GM19324 (cell line): ENCODE results near the gene CDC40.

Experiments used
- ATAC-seq: cut with Tn5 transposase; IDR thresholded peaks from one replicate; pipeline ENCODE4 v1.9.1; 2021; ENCODE audit warnings: mild to moderate bottlenecking, moderate library complexity; ENCODE audit not compliant: unreplicated experiment, low FRiP score

Gene CDC40

GRCh38 chr6:110180228-110181008 lies at the start of gene CDC40:
CDC40 (plus strand) TSS chr6:110180427; CDS start chr6:110180445, 18 bp downstream.
- peak; percentile 68 for ATAC-seq

GRCh38 chr6:110137924-110138887 lies 42.0 kb upstream of the CDC40 start:
- no peak for ATAC-seq

DNA sequence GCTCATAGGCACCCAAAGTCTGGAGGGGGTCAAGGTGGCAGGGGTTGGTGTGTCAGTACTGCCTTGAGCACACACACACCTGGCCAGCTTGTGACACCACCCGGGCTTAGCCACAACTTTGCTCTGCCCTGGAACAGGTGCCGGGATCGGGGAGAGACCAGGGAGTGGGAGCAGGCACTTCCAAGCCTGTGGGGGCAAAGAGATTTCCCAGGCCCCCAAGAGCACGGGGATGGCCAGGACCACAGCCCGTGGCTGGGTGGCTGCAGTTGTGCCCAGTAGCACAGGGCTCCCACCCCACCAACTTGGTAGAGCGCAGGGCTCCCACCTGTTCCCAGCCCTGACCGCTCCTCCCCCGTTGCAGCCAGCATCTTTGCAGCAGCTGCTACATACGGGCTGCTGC lies 41.2 kb upstream of the CDC40 start:
- no peak for ATAC-seq

- no peak for ATAC-seq
Measured at GRCh38 chr6:110140650-110141049, 39.6 kb upstream of the CDC40 start.

- ATAC-seq: no peak
Measured at GRCh38 chr6:110147870-110148269, 32.4 kb upstream of the CDC40 start.

- ATAC-seq: no peak
Measured at GRCh38 chr6:110158479-110158878, 21.7 kb upstream of the CDC40 start.

DNA sequence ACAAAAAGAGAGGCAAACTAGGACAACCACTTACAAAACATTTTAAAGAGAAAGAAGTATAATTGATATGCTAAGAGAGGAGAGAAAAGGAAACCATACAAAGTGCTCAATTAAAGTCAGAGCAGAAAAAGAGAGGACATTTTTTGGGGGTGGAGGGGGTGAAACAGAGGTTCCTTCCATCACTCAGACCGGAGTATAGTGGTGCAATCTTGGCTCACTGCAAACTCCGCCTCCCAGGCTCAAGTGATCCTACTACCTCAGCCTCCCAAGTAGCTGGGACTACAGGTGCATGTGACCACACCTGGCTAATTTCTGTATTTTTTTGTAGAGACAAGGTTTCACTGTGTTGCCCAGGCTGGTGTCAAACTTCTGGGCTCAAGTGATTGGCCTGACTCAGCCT lies 10.1 kb upstream of the CDC40 start:
- ATAC-seq: no peak

- ATAC-seq: no peak
Measured at GRCh38 chr6:110173506-110174132, 6.6 kb upstream of the CDC40 start.

DNA sequence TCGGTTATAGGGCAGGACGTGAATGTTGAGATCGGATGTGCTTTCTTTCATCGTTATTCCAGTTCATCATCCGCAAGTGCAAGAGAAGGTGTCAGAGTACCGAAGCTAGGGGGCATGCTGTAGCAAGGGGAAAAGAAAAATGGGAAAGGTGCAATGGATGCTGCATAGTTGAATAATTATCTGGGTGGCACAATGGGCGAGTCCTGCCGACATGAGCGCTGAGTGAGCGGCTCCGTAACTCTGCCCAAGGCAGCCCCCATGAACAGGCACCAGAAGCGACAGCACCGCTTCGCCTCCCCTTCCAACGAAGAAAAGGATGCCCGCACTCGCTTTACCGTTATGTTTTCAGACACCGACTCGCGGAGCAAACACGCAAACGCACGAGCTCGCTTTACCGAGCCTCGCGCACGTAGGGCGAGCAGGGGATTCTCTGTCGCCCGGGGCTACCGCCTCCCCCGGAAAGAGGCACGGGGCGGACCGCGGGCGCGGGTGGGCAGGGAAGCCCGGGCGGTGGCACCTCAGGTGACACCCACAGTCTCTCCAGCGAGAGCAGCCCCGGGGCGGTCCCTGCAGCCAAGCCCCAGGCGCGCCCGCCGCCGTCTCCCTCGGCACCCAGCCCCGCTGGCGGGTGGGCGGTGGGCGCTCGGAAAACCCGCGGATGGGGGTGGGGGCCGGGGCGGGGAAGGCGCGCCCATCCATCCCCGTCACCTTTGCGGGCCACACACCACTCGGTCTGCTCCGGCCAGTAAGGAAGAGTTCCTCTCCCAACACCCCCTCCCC lies 1.4 kb upstream of the CDC40 start:
- ATAC-seq: peak; percentile 29

DNA sequence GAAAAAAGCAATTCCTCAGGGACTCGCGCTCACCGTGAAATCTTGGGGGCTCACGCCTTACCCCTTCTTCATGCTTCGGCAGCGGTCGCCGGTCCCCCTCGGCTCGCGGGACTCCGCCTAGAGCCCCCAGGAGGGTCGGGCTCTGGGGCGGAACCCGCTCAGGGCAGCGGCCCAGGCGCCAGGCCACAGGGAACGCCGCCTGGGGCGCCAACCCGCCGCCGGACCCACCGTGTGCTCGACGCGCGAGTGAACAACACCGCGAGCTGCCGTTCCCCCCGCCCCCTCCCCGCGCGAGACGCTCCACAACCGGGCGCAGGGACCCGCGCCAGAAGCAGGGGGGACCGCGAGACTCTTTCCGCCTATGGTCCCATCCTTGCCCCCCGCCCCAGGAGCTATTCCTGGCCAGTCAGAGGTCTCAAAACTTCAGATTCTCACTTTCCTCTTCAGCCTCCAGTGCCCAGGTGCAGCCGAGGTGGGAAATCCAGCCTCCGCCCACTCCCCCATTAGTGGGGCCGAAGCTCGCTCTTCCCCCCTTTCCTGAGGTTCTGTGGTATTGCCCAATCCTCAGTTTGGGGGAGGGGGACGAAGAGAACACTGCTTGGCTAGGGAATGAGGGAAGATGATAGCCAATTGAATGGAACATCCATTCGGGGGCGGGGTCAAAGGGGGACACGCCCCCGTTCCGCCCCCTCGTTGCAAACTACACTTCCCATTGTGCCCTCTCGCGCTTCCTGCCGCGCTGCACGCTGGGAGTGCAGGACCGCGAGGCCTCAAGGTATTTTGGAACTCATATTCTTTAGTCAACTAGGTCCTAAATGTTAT lies 610 bp upstream of the CDC40 start, which contains the start of gene WASF1:
Gene WASF1, minus strand, starts transcription at position 265 of the 822 bp plus-strand sequence. CDS start 52,069 bp downstream, outside the sequence.
- ATAC-seq: peak; percentile 93

DNA sequence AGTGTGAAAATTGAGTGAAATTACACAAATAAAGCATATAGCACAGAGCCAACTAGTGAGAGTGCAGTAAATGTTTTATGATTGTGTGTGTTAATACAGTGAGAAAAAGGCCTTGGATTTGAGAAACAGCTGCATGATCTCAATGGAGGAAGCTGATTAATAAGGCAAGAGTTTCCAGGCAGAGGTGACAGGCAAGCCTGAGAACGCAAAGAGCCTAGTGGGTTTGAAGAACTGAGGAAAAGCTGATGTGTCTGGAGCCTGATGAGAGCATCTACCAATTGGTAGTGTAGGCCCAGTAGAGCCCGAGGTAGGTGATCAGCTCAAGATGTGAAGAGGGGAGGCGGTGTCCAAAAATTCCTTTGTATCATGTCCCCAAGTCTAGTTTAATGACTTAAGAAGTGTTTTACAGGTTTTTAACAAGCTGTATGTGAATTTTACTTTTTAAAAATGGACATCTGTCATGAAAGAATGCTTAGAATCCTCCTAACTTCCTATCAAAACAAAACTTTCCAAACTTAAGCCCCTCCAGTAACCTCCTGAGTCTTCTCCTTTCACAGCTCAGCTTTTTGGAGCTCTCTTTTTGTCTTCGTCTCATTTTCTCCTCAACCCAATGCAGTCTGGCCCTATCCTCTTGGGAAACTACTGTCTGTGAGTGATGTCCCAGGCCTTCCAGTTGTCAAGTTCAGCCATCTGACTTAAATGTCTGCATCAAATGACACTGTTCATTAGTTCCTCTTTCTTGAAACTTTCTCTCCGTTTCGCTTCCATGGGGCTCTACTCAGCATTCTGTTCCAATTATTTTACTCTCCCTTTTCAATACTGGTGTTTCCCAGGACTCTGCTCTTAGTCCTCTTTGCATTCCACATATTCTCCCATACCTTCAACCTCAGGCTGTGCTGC lies 1.2 kb downstream of the CDC40 start:
- ATAC-seq: no peak

- ATAC-seq: no peak
Measured at GRCh38 chr6:110183292-110183885, 3.2 kb downstream of the CDC40 start.

- peak; percentile 42 for ATAC-seq
Measured at GRCh38 chr6:110185879-110186278, 5.7 kb downstream of the CDC40 start.

DNA sequence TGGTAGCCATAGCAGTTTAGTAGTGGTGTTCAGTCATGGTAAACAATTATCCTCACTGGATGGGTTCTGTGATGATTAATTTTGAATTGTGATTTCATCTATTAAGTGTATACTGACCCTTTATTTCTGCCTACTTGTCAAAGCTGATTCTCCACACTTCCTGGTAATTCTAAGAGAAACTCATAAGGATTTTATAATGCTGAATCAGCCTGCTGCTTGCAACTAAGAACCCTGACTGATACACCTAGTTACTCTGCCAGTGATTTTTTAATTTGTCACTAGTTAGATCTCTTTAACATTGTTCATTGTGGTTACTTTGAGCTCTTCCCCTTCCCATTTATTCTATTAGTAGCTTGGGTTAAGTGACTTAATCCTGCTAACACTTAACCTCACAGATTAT lies 8.6 kb downstream of the CDC40 start:
- no peak for ATAC-seq

DNA sequence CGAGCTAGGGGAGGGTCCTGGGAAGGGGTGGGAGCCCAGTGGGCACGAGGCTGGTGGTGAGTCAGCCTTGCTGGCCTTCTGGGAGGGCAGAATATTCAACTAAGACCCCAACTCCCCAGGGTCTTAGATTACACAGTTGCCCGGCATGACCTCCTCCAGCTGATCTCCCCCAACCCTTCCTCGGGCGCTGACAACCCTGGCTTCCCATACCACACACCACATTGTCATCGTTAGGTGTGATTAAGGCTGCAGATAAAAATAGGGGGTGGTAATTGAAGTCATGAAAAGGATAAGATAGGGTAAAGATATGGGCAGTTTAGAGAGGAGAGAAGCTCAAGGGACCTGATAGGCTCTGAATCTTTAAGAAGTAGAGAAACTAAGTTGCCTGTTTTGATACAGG lies 10.5 kb downstream of the CDC40 start:
- ATAC-seq: no peak

- no peak for ATAC-seq
Measured at GRCh38 chr6:110191477-110191876, 11.2 kb downstream of the CDC40 start.

DNA sequence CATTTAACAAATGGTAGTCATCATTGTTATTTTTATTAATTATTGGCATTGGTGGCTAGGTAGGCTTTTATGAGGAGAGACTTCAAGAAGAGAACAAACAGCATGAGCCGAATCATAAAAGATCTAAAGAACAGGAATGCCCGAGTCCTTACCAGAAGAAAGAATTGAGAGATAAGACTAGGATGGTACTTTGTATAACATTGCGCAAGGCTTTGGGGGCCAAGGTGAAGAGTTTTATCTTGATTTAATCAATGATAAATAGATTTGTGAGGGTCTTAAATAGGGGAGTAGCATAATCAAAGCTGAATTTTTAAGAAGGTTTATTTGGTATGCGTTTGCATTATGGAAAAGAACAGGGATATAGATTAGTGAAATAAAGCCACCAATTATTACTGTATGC lies 15.4 kb downstream of the CDC40 start:
- ATAC-seq: no peak

DNA sequence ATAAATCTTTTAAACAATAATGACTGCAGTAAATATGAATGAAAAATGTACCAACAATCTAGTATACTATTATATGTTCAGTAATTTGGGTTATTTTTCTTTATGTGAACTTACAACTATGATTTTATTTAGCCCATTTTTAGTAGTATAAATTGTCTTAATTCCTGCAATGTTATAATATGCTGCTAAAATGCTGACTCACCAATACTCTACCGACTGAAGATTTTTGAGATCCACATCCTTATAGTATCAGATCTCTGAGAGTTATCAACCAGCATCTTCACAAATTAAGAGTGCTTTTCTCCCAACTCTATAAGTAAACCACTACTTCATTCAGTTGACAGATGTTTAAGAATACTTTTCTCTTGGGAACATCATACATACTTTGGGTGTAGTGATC lies 16.6 kb downstream of the CDC40 start:
- ATAC-seq: no peak
